ENCODE results near the gene DDR2. TPM values are rescaled to one million over a fixed set of nuclear protein-coding genes. Genes with fewer than 3 reads are reported as not detected.
A peak's percentile ranks its signal among the peaks of the same experiment; 100 is the strongest.

Gene DDR2
- total RNA-seq, 1 experiment from 2014 or later: 0.77 TPM

- Histone ChIP-seq H2AFZ (ENCODE audit: low read length) (0 out of 2 replicates have a peak overlapping the region, but pooled peaks have one; percentile 89), H3K9ac (ENCODE audit: low read length) (no peak overlapping the region), H3K79me2 (ENCODE audit: low read length) (no peaks in the 10 kb centered on the region), H3K27me3 (ENCODE audit: low read length) (no peaks in the 10 kb centered on the region), H3F3A (ENCODE audit: low read length, unreplicated experiment) (no peaks in the 10 kb centered on the region), H3K27ac (ENCODE audit: low read length) (no peak overlapping the region), H3K4me1 (ENCODE audit: insufficient read depth, low read length) (peaks cover 17% of the 10 kb centered on the region), H3K36me3 (ENCODE audit: low read depth, low read length) (no peaks in the 10 kb centered on the region), H3K9me3 (ENCODE audit: low read length) (no peaks in the 10 kb centered on the region), H3K9me2 (replicated peaks; ENCODE audit: low read length) (peaks cover 4% of the 10 kb centered on the region; the same call in 1 of the 2 replicates), H3K4me3 (ENCODE audit: low read length) (no peak overlapping the region), H3K4me2 (ENCODE audit: low read length) (peak overlapping the region; percentile 79; the same call in 1 of the 2 replicates), H4K20me1 (ENCODE audit: low read length) (no peaks in the 10 kb centered on the region)
- POLR2A ChIA-PET (ENCODE audit: unreplicated experiment): no interaction called here
- no TSS peak for BruUV-seq (replicated peaks)
- intact Hi-C loops (cut with micrococcal nuclease): no loop called here
- CTCF ChIA-PET: no interaction called here
- peak; percentile 58 for ATAC-seq
- no peak for TF ChIP-seq EZH2phosphoT487 (IDR thresholded peaks at IDR 0.05; ENCODE audit: borderline replicate concordance, low read length)
- no peak for TF ChIP-seq EZH2 (IDR thresholded peaks at IDR 0.05; ENCODE audit: low read length, unreplicated experiment)
- no peak for TF ChIP-seq CTCF (conservative IDR thresholded peaks at IDR 0.05; ENCODE audit: low read depth, low read length)
- DNase-seq: peak; percentile 42
These were observed 191.7 kb downstream of the DDR2 start for GRCh38 chr1:162823771-162824525.

- H3K27ac ChIP-seq (ENCODE audit: low read length): no peak overlapping the region
- H3K27me3 ChIP-seq (ENCODE audit: low read length): no peaks in the 10 kb centered on the region
- H3K4me2 ChIP-seq (ENCODE audit: low read length): no peak overlapping the region
- H2AFZ ChIP-seq (ENCODE audit: low read length): no peak overlapping the region
- TF ChIP-seq EZH2 (IDR thresholded peaks at IDR 0.05; ENCODE audit: low read length, unreplicated experiment) (no peak), CTCF (conservative IDR thresholded peaks at IDR 0.05; ENCODE audit: low read depth, low read length) (no peak), EZH2phosphoT487 (IDR thresholded peaks at IDR 0.05; ENCODE audit: borderline replicate concordance, low read length) (no peak)
- H3F3A ChIP-seq (ENCODE audit: low read length, unreplicated experiment): no peaks in the 10 kb centered on the region
- no peaks in the 10 kb centered on the region for H3K9me3 ChIP-seq (ENCODE audit: low read length)
- H3K9me2 ChIP-seq (replicated peaks; ENCODE audit: low read length): peaks cover 4% of the 10 kb centered on the region; the same call in 1 of the 2 replicates
- no peaks in the 10 kb centered on the region for H4K20me1 ChIP-seq (ENCODE audit: low read length)
- no peak overlapping the region for H3K9ac ChIP-seq (ENCODE audit: low read length)
- no TSS peak for BruUV-seq (replicated peaks)
- no peaks in the 10 kb centered on the region for H3K4me1 ChIP-seq (ENCODE audit: insufficient read depth, low read length)
- ChIA-PET POLR2A (ENCODE audit: unreplicated experiment) (no interaction called here), CTCF (no interaction called here)
- no peak overlapping the region for H3K4me3 ChIP-seq (ENCODE audit: low read length)
- H3K36me3 ChIP-seq (ENCODE audit: low read depth, low read length): no peaks in the 10 kb centered on the region
- intact Hi-C loops (cut with micrococcal nuclease): no loop called here
- DNase-seq (no peak), ATAC-seq (no peak)
- no peaks in the 10 kb centered on the region for H3K79me2 ChIP-seq (ENCODE audit: low read length)
These were observed 197.0 kb downstream of the DDR2 start for GRCh38 chr1:162829268-162829667.

GRCh38 chr1:162832470-162832869 is 200.2 kb downstream of the DDR2 start:
- no peak for TF ChIP-seq EZH2phosphoT487 (IDR thresholded peaks at IDR 0.05; ENCODE audit: borderline replicate concordance, low read length)
- no peak for TF ChIP-seq CTCF (conservative IDR thresholded peaks at IDR 0.05; ENCODE audit: low read depth, low read length)
- no peak for TF ChIP-seq EZH2 (IDR thresholded peaks at IDR 0.05; ENCODE audit: low read length, unreplicated experiment)
- POLR2A ChIA-PET (ENCODE audit: unreplicated experiment): no interaction called here
- Histone ChIP-seq H3F3A (ENCODE audit: low read length, unreplicated experiment) (no peaks in the 10 kb centered on the region), H3K9ac (ENCODE audit: low read length) (no peak overlapping the region), H3K79me2 (ENCODE audit: low read length) (no peaks in the 10 kb centered on the region), H3K27ac (ENCODE audit: low read length) (no peak overlapping the region), H3K4me1 (ENCODE audit: insufficient read depth, low read length) (no peaks in the 10 kb centered on the region), H3K9me3 (ENCODE audit: low read length) (no peaks in the 10 kb centered on the region), H3K4me2 (ENCODE audit: low read length) (no peak overlapping the region), H2AFZ (ENCODE audit: low read length) (no peak overlapping the region), H3K9me2 (replicated peaks; ENCODE audit: low read length) (peaks cover 4% of the 10 kb centered on the region; the same call in 1 of the 2 replicates), H4K20me1 (ENCODE audit: low read length) (no peaks in the 10 kb centered on the region), H3K4me3 (ENCODE audit: low read length) (no peak overlapping the region), H3K27me3 (ENCODE audit: low read length) (no peaks in the 10 kb centered on the region), H3K36me3 (ENCODE audit: low read depth, low read length) (no peaks in the 10 kb centered on the region)
- BruUV-seq (replicated peaks): no TSS peak
- ATAC-seq (no peak), DNase-seq (no peak)
- CTCF ChIA-PET: no interaction called here
- intact Hi-C loops (cut with micrococcal nuclease): no loop called here

All from PC-3 (cell line).